Stimulated activated CD4-positive, alpha-beta T cell treated with anti-CD3 and anti-CD28 coated beads, Interleukin-15, amount 100 ng/mL, for 1 hour (primary cell): ENCODE measurements around the gene DRICH1.
"Not testable (repeated sequence)": the region's sequence is repeated elsewhere in the genome, so short reads cannot be mapped to it uniquely, and the experiment has no call there.

Source experiments
- DNase-seq, 2 donors: peaks; one replicate each; pipeline ENCODE4 v3.0.0-alpha.2; 2020; ENCODE audit warnings: low read depth in 1 of 2, low spot score in 1 of 2

The DRICH1 gene

DNA sequence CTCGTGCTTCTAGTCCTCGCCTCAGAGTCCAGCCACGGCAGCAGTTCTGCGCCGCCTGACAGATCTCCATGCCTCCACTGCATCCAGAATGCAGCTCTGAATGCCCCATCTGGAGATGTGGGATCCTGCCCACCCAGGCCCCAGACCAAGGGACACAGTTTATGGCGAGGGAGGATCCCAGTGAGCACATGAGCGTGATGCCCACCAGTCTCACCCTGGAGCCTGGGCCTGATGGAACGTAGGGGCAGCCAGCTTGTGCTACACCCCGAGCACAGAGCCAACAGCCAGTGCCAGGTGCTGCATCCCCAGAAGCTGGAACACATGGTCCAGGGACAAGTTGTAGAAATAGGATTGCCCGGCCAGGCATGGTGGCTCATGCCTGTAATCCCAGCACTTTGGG lies 62.4 kb downstream of the DRICH1 start:
- no peak for DNase-seq

DNA sequence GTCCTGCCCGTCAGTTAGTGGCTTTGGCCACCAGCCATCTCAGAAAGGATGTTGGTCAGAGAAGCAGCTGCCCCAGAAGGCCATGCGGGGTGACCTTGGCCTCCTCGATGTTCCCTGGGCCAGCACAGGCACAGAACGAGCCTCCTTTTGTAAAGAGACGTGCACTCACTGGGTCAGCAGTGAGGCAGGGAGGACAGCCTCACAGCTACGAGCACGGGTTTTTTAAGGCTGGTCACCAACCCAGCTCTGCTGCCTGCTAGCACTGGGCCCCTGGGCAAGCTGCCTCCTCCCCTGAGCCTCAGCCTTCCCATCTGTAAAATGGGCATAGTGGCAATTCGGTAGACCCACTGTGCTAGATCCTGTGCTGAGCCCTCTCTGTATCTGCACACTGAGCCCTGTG lies 62.8 kb downstream of the DRICH1 start:
- no peak for DNase-seq

DNA sequence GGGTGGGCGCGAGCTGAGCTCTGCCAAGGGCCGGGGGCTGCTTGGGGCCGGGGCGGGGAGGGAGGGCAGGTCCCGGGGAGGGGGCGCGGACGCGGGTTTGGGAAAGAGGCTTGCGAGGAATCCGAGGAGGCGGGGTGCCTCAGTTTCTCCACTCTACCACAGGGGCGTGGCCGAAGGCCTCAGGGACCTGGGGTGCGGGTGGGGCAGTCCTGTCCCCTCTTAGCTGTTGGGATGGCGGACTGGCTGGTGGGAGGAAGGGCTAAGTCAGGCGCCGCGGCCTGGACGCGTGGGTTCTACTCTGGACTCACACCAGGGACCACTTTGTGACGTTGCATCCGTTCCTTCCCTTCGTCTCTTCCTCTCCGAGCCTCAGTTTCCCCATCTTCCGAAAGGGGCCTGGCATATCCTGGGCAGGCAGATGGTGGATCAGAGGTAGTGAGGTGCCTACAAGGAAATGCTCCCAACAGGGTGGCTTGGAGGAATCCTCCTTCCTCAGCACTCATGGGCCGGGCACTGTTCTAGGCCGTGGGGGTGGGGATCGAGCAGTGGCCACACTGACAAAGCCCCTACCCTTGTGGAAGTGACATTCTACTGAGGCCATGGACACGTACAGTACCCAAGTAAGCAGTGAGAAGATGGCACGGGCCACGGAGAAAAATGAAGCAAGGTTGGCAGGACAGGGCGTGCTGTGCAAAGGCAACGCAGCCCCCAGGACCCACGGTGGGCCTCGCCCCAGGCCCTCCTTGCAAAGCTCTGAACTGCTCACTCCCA lies 65.2 kb downstream of the DRICH1 start:
- DNase-seq, result no peak

DNA sequence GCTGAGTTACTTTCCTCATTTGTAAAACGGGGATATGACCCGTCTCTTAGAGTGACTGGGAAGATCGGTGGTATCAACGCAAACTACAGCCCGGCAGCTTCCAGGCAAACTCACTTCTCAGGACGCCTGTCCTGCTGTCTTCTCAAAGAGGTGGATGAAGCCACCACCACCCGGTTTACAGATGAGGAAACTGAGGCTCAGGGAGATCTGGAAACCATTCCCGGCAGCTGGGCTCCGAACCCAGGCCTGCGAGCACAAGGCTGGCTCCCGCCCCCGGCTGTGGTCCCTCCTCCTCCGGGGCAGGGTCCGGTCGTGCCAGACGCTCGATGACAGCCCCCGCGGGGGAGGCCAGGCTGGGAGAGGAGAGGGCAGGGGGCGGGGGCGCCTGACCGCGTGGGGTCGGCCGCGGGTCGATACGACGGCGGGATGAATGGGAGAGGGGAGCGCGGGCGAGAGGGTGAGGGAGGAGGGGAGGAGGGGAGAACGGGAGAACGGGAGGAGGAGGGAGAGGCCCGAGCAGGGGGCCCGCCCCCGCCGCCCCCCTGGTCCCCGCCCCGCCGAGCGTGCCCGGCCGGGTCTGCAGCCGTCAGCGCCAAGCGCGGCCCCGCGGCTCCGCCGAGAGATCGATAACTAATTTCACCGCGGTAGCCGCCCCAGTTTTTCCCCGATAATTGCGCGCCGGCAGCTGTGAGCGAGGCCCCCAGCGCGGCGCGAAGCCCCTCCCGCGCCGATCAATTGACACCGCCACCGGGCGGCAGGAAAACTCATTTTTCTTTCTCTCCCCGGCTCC lies 66.0 kb downstream of the DRICH1 start:
- DNase-seq, result no peak

DNA sequence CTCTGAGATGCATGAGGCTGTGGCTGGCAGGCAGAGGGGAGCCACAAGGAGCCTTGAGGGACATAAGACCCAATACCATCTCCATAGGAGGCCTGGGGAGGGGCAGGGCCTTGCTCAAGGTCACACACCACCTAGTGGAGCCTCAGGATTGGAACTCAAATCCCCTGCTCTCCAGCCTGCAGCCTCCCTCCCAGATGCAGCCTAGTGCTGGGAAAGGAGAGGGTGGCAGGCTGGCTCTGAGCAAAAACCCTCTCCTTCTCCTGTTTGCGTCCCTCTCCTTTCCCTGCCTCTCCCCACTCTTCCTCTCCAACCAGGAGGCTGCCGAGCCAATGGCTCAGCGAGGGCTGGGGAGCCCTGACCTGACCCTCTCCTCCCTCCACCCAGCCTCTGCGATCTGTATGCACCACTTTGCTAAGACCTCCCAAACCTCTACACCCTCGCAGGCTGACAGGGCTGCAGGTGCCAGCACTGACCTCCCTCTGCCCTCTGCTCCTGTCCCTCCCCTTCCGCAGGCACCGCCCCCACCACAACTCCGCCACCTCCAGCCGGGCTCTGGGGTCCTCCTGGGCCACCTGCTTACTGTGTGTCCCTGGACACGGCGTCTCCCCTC lies 66.7 kb downstream of the DRICH1 start:
- no peak for DNase-seq

DNA sequence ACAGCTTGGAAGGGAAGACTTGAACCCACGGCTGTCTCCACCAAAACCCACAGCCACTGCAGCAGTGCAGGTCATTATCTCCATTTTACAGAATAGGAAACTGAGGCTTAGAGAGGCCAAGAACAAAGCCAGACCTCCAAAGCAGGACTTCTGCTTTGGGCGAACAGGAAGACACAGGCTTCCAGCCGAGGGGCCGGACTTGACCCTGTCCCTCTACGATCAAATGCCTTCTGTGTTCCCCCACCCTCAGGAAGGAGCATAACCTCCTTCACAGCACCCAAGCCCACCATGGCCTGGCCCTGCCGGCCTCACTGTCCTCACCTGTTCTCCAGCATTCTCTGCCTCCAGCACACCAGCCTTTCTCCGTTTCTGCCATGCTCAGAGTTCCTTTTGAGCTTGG lies 67.8 kb downstream of the DRICH1 start:
- DNase-seq, result no peak

DNA sequence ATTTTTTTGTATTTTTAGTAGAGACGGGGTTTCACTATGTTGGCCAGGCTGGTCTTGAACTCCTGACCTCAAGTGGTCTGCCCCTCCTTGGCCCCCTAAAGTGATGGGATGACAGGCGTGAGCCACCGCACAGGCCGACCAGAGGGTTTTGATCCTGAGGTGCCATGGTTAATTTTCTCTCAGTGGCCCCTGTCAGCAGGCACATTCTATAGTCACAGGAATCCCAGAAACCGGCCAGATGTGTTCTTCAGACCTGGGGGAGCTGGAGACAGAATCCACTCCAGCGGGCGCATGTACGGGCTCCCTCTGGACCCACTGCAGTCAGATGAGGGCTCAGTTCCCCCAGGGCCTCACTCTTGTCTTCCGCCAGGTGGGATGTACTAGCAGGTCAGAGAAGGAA lies 69.0 kb downstream of the DRICH1 start:
- DNase-seq, result no peak

DNA sequence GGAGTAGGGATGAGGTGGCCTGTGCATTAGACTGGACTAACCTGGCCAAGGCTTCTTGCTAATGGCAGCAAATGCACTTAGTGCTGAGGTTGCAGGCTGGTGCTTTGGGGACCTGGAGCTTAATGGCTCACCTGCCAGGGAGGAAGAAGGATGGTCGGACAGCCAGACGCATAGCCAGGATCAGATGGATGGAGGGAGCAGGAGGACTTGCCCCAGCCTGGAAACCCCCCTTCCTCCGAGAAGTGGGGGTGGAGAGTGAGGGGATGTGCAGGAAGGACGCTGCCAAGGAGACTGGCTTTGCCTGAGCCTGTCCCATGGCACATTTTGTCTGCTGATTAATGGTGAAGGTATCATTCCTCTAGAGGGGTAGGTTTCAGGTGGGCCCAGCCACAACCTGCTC lies 69.9 kb downstream of the DRICH1 start:
- no peak for DNase-seq

DNA sequence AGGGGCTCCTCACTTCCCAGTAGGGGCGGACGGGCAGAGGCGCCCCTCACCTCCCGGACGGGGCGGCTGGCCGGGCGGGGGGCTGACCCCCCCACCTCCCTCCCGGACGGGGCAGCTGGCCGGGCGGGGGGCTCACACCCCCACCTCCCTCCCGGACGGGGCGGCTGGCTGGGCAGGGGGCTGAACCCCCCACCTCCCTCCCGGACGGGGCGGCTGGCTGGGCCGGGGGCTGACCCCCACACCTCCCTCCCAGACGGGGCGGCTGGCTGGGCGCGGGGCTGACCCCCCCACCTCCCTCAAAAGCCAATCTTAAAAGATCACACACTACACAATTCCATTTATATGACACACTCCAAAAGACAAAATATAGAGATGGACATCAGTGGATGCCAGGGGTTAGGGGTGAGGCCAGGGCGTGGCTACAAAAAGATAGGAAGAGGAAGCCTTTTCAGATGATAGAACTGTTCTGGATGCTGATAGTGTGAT lies 71.1 kb downstream of the DRICH1 start:
- DNase-seq, result not testable (repeated sequence)

DNA sequence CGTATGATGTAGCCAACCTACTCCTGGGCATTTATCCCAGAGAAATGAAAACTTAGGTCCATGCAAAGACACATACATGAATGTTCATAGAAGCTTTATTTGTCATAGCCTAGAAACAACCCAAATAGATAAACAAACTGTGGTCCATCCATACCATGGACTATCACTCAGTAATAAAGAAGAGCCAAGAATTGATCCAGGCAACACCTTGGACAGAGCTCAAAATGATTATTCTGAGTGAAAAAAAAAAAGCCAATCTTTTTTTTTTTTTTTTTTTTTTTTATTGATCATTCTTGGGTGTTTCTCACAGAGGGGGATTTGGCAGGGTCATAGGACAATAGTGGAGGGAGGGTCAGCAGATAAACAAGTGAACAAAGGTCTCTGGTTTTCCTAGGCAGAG lies 71.9 kb downstream of the DRICH1 start:
- DNase-seq, result not testable (repeated sequence)
